HepG2 (cell line): Measurements from ENCODE around the gene NACC2. TPM values are rescaled to one million over a fixed set of nuclear protein-coding genes. Genes with fewer than 3 reads are reported as not detected.
A peak's percentile ranks its signal among the peaks of the same experiment; 100 is the strongest.

Experiments used
- ATAC-seq: fragments of 200-7000 bp; cut with Tn5 transposase; 3 replicates; pipeline ENCODE4 v1.9.1; 2020; ENCODE audit warnings: mild to moderate bottlenecking, moderate library complexity
- BruUV-seq: library from RNA; stranded (reverse); fragments of 400-500 nt; replicated peaks from 2 replicates; lab custom pipeline; 2021; lab: Mats Ljungman, UMichigan
- CTCF ChIA-PET: fragments of 300-600 bp; formaldehyde crosslinking; extraction: SDS; loops from one replicate; lab custom pipeline; 2021; ENCODE audit warnings: low total read pairs, inconsistent platforms, low intra/inter-chr PET ratio; lab: Yijun Ruan, JAX
- POLR2A ChIA-PET: fragments of 350-600 bp; sonication (Branson Sonifier 250); formaldehyde crosslinking; loops from one replicate; lab custom pipeline; 2020; ENCODE audit warnings: antibody characterized with exemption, inconsistent platforms; lab: Yijun Ruan, JAX
- DNase-seq: peaks from one replicate; pipeline ENCODE4 v3.0.0-alpha.2; 2015; ENCODE audit warnings: low spot score
- FAIRE-seq: peaks from 3 replicates; lab custom pipeline; 2011; peaks lifted over from hg19 to GRCh38; lab: Jason Lieb, UNC
- H2AFZ ChIP-seq: one replicate; pipeline ENCODE4 v1.6.1; 2011; ENCODE audit warnings: low read length, inconsistent platforms
- H3K27ac ChIP-seq: fragments of 300-600 bp; 3 replicates; pipeline ENCODE4 v1.8.0; 2011; ENCODE audit warnings: mixed run types, mild to moderate bottlenecking, mixed read lengths, low read length, inconsistent platforms; ENCODE audit not compliant: insufficient read depth; ENCODE audit errors: extremely low read length
- H3K27me3 ChIP-seq, 2 experiments: fragments of 200-600 bp in 1 of 2; 2 replicates in 1 of 2; 3 replicates in 1 of 2; pipeline versions ENCODE4 v1.6.0 to v1.8.0; 2011; ENCODE audit warnings: low read length in 2 of 2, mild to moderate bottlenecking in 2 of 2, moderate library complexity in 2 of 2, inconsistent platforms in 1 of 2; ENCODE audit not compliant: insufficient read depth in 2 of 2, control insufficient read depth in 1 of 2
- H3K36me3 ChIP-seq, 2 experiments: fragments of 200-600 bp in 1 of 2; replicated peaks in 1 of 2; 2 replicates in 1 of 2; 3 replicates in 1 of 2; pipeline versions ENCODE4 v1.5.1 to v1.8.0; 2011; ENCODE audit warnings: low read length in 2 of 2, inconsistent platforms in 1 of 2; ENCODE audit not compliant: insufficient read depth in 2 of 2, control insufficient read depth in 1 of 2
- H3K4me1 ChIP-seq: 2 replicates; pipeline ENCODE4 v1.5.1; 2012; ENCODE audit warnings: low read length, inconsistent platforms; ENCODE audit not compliant: insufficient read depth
- H3K4me2 ChIP-seq: 2 replicates; pipeline ENCODE4 v1.6.0; 2011; ENCODE audit warnings: low read depth, low read length, inconsistent platforms
- H3K4me3 ChIP-seq, 3 experiments: fragments of 200-600 bp in 1 of 3; sonication (generic), shearing (Covaris generic) in 1 of 3; replicated peaks in 1 of 3; 2 replicates each; pipeline ENCODE4 v1.5.1; 2011 to 2016; ENCODE audit warnings: low read length in 3 of 3, inconsistent platforms in 2 of 3, low read depth in 2 of 3, mild to moderate bottlenecking in 2 of 3, control low read depth in 1 of 3, mixed read lengths in 1 of 3; ENCODE audit not compliant: insufficient read depth in 1 of 3
- H3K79me2 ChIP-seq: one replicate; pipeline ENCODE4 v1.6.1; 2011; ENCODE audit warnings: low read length, inconsistent platforms; ENCODE audit not compliant: insufficient read depth
- H3K9ac ChIP-seq: 2 replicates; pipeline ENCODE4 v1.6.0; 2011; ENCODE audit warnings: mild to moderate bottlenecking, low read depth, low read length, inconsistent platforms; ENCODE audit not compliant: insufficient read depth
- H3K9me3 ChIP-seq: 2 replicates; pipeline ENCODE4 v1.5.1; 2012; ENCODE audit warnings: mild to moderate bottlenecking, low read length
- H4K20me1 ChIP-seq: 2 replicates; pipeline ENCODE4 v1.6.0; 2011; ENCODE audit warnings: inconsistent platforms, mild to moderate bottlenecking, low read length, moderate library complexity; ENCODE audit not compliant: insufficient read depth
- GABPB1 ChIP-seq: IDR thresholded peaks from 2 replicates; pipeline ENCODE4 v1.6.1; 2016; ENCODE audit warnings: mild to moderate bottlenecking, missing genetic modification reagents, moderate library complexity, missing compliant biosample characterization
- PPARG ChIP-seq: conservative IDR thresholded peaks from 2 replicates; pipeline ENCODE4 v1.6.1; 2016; ENCODE audit warnings: missing biosample characterization, missing genetic modification reagents
- RARA ChIP-seq: IDR thresholded peaks from 2 replicates; pipeline ENCODE4 v1.6.1; 2016; ENCODE audit warnings: missing genetic modification reagents, missing compliant biosample characterization
- SRSF4 ChIP-seq: fragments of 200-400 bp; formaldehyde crosslinking; IDR thresholded peaks from one replicate; pipeline ENCODE4 v1.6.1; 2018; ENCODE audit warnings: mild to moderate bottlenecking, low read depth, low read length, moderate library complexity; ENCODE audit not compliant: poor library complexity, severe bottlenecking
- ZFX ChIP-seq: sonication (generic); formaldehyde crosslinking; IDR thresholded peaks from 2 replicates; pipeline ENCODE4 v1.4.0; 2020; ENCODE audit warnings: mild to moderate bottlenecking, low read depth, missing genetic modification reagents, moderate library complexity
- ZNF143 ChIP-seq: sonication (generic); formaldehyde crosslinking; IDR thresholded peaks from 2 replicates; pipeline ENCODE4 v1.4.0; 2020; ENCODE audit warnings: missing genetic modification reagents
- ZNF441 ChIP-seq: sonication (generic); formaldehyde crosslinking; IDR thresholded peaks from 2 replicates; pipeline ENCODE4 v1.7.0; 2021; ENCODE audit warnings: missing genetic modification reagents, borderline replicate concordance
- ZNF703 ChIP-seq: sonication (generic); formaldehyde crosslinking; IDR thresholded peaks from 2 replicates; pipeline ENCODE4 v1.5.1; 2020; ENCODE audit warnings: missing genetic modification reagents, mild to moderate bottlenecking, moderate library complexity, borderline replicate concordance
- WGBS: methylation state at CpG from one replicate; pipeline ENCODE4 v1.1.6; 2017; ENCODE audit warnings: low lambda C conversion rate; 5-methylcytosine and 5-hydroxymethylcytosine counted together
- in situ Hi-C: cut with HindIII; loops from 2 replicates; pipeline ENCODE4 v1.10.0; 2017; ENCODE audit warnings: low pct_unique_long_range_greater_than_20kb; ENCODE audit not compliant: extremely low pct_ligation_motif_present
- intact Hi-C: fragments of 100-400 bp; cut with micrococcal nuclease; formaldehyde crosslinking; loops from one replicate; pipeline ENCODE4 v1.10.0; 2022; ENCODE audit not compliant: unreplicated experiment
- polyA plus RNA-seq, 8 experiments: library from polyadenylated mRNA; depleted of rRNA in 3 of 8; stranded (reverse) in 7 of 8; unstranded in 1 of 8; fragments of >200 nt; fragmentation: Illumina TruSeq in 4 of 8; extraction: Trizol in 4 of 8; gene quantifications; 2 replicates each; pipeline versions ENCODE4 v1.2.1 to v1.2.3, GENCODE V29; 2011 to 2016; ENCODE audit warnings: low read depth in 4 of 8, missing spikeins in 1 of 8, mixed read lengths in 1 of 8; ENCODE audit not compliant: insufficient read depth in 1 of 8
- total RNA-seq, 5 experiments: library from RNA; depleted of rRNA; stranded (reverse); fragments of >200 nt; fragmentation: Illumina TruSeq; extraction: Trizol; gene quantifications; 2 replicates each; pipeline ENCODE4 v1.2.3, GENCODE V29; 2016; ENCODE audit warnings: low read depth in 1 of 5

Gene NACC2
- total and polyA plus RNA-seq, 2 of the 13 experiments (the other 11 are each of a cell fraction or from before 2014, with no cell fraction given): 5.9 to 12.3 TPM

DNA sequence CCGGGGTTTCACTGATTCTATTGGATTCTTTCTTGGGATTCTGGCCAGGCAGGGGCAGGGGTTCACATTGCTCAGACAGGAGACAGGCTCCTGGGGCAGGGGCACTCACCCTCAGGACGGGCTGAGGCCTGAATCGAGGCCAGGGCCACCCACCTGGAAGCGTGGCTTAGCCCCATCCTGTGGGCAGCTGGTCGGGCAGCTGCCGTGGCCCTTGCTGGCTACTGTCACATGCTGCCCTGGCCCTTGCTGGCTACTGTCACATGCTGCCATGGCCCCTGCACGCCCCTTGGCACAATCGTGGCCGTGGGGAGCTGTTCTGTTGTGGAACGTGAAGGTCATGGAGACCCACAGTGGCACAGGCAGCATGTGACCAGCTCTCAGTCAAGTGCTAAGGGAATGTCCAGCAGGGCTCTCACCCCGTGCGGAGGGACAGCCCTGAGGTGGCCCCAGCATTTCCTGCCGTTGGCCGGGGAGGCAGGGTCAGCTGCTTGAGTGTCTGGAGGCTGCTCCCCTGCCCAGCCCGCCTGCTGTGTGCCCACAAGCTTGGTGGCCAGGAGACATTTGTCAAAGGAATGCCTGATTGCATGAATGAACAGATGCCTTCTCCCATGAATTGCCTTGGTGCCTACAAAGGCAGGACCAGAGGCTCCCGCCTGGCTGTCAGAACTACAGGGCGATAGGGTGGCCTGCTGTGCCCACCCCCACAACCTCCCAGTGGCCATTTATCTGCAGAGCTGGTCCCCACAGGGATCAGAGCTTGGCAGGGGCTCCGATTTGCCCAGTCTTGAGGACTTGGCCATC is 40.4 kb upstream of the NACC2 start:
- no peaks in the 10 kb centered on the region for H4K20me1 ChIP-seq
- WGBS: 6% methylated on average over 2 of the region's 18 CpGs
- H3K9ac ChIP-seq: no peak overlapping the region
- no peak overlapping the region for H3K4me3 ChIP-seq
- no peak overlapping the region for H3K4me2 ChIP-seq
- in situ Hi-C loops: no loop called here
- CTCF ChIA-PET: no interaction called here
- H3K4me1 ChIP-seq: peaks cover 13% of the 10 kb centered on the region
- POLR2A ChIA-PET: no interaction called here
- H3K36me3 ChIP-seq: no peaks in the 10 kb centered on the region
- peaks cover 13 to 53% of the 10 kb centered on the region in 2 experiments for H3K27me3 ChIP-seq
- BruUV-seq: no TSS peak
- H3K27ac ChIP-seq: no peak overlapping the region
- H3K79me2 ChIP-seq: no peaks in the 10 kb centered on the region
- TF ChIP-seq RARA (CRISPR knock-in tag) (no peak), ZNF441 (CRISPR knock-in tag) (no peak), ZNF703 (CRISPR knock-in tag) (no peak), PPARG (no peak), ZNF143 (CRISPR knock-in tag) (no peak), ZFX (0 out of 2 replicates have a peak, but pooled peaks have one; percentile 16), SRSF4 (no peak), GABPB1 (CRISPR knock-in tag) (peak; percentile 71)
- FAIRE-seq (no peak), ATAC-seq (no peak; the same call in 2 of the 3 replicates), DNase-seq (no peak)
- H2AFZ ChIP-seq: no peak overlapping the region
- H3K9me3 ChIP-seq: no peaks in the 10 kb centered on the region
- intact Hi-C loops: no loop called here
